K562 (cell line): ENCODE data around the gene IREB2. TPM values are rescaled to one million over a fixed set of nuclear protein-coding genes. Genes with fewer than 3 reads are reported as not detected.

Experiments used
- ATAC-seq: fragments of 200-7000 bp; cut with Tn5 transposase; 3 replicates; pipeline ENCODE4 v1.9.1; 2020; ENCODE audit warnings: moderate library complexity
- BruUV-seq: library from RNA; stranded (reverse); fragments of 400-500 nt; replicated peaks from 2 replicates; lab custom pipeline; 2021; lab: Mats Ljungman, UMichigan
- CTCF ChIA-PET: fragments of 300-600 bp; formaldehyde crosslinking; extraction: SDS; loops from one replicate; lab custom pipeline; 2021; ENCODE audit warnings: low intra/inter-chr PET ratio; lab: Yijun Ruan, JAX
- POLR2A ChIA-PET: fragments of 300-600, 350-650 bp; sonication (Branson Sonifier 250); formaldehyde crosslinking; extraction: SDS; loops from one replicate; lab custom pipeline; 2021; ENCODE audit warnings: antibody characterized with exemption, inconsistent platforms; lab: Yijun Ruan, JAX
- DNase-seq, 4 experiments: peaks; one replicate each; pipeline versions ENCODE4 v3.0.0 to v3.0.0-alpha.2; 2011 to 2018; ENCODE audit warnings: low spot score in 3 of 4, mixed read lengths in 3 of 4; ENCODE audit errors: extremely low read depth in 1 of 4
- FAIRE-seq: peaks from 2 replicates; lab custom pipeline; 2011; peaks lifted over from hg19 to GRCh38; lab: Jason Lieb, UNC
- H2AFZ ChIP-seq: 2 replicates; pipeline ENCODE4 v1.6.0; 2011; ENCODE audit warnings: low read depth, low read length, control low read depth, inconsistent platforms
- H3K27ac ChIP-seq: fragments of 200-600 bp; 3 replicates; pipeline ENCODE4 v1.8.0; 2011; ENCODE audit warnings: low read depth, mild to moderate bottlenecking, control low read depth, inconsistent platforms, low read length, moderate library complexity, mixed read lengths; ENCODE audit errors: extremely low read depth
- H3K27me3 ChIP-seq, 2 experiments: fragments of 300-600 bp in 1 of 2; 2 replicates in 1 of 2; 3 replicates in 1 of 2; pipeline versions ENCODE4 v1.6.0 to v1.8.0; 2011; ENCODE audit warnings: inconsistent platforms in 2 of 2, low read length in 2 of 2, mild to moderate bottlenecking in 1 of 2, mixed read lengths in 1 of 2, moderate library complexity in 1 of 2; ENCODE audit not compliant: control insufficient read depth in 2 of 2, insufficient read depth in 2 of 2
- H3K36me3 ChIP-seq: fragments of 300-600 bp; 3 replicates; pipeline ENCODE4 v1.8.0; 2011; ENCODE audit warnings: mild to moderate bottlenecking, low read length, inconsistent platforms; ENCODE audit not compliant: control insufficient read depth, insufficient read depth
- H3K4me1 ChIP-seq, 2 experiments: fragments of 200-600 bp in 1 of 2; replicated peaks in 1 of 2; 2 replicates in 1 of 2; 3 replicates in 1 of 2; pipeline versions ENCODE4 v1.5.1 to v1.8.0; 2011; ENCODE audit warnings: inconsistent platforms in 2 of 2, low read length in 2 of 2, mild to moderate bottlenecking in 1 of 2, mixed read lengths in 1 of 2, moderate library complexity in 1 of 2; ENCODE audit not compliant: control insufficient read depth in 2 of 2, insufficient read depth in 2 of 2
- H3K4me2 ChIP-seq: 2 replicates; pipeline ENCODE4 v1.6.1; 2011; ENCODE audit warnings: low read length, control low read depth, inconsistent platforms, mixed read lengths; ENCODE audit not compliant: insufficient read depth
- H3K4me3 ChIP-seq: fragments of 200-600 bp; sonication (generic), shearing (Covaris generic); 2 replicates; pipeline ENCODE4 v1.5.1; 2016; ENCODE audit warnings: control low read depth, inconsistent platforms
- H3K79me2 ChIP-seq: fragments of 200-600 bp; 3 replicates; pipeline ENCODE4 v1.8.0; 2011; ENCODE audit warnings: low read length, inconsistent platforms; ENCODE audit not compliant: control insufficient read depth, insufficient read depth
- H3K9ac ChIP-seq, 2 experiments: 2 replicates each; pipeline versions ENCODE4 v1.6.0 to v1.6.1; 2011; ENCODE audit warnings: low read depth in 2 of 2, low read length in 2 of 2, control low read depth in 1 of 2, inconsistent platforms in 1 of 2, mild to moderate bottlenecking in 1 of 2, mixed read lengths in 1 of 2; ENCODE audit not compliant: insufficient read depth in 1 of 2
- H3K9me1 ChIP-seq: one replicate; pipeline ENCODE4 v1.6.0; 2011; ENCODE audit warnings: inconsistent platforms, mild to moderate bottlenecking, low read length, moderate library complexity; ENCODE audit not compliant: control insufficient read depth, insufficient read depth
- H3K9me3 ChIP-seq: replicated peaks from 2 replicates; pipeline ENCODE4 v1.5.1; 2011; ENCODE audit warnings: low read depth, low read length, inconsistent platforms; ENCODE audit not compliant: control insufficient read depth, insufficient read depth
- H4K20me1 ChIP-seq: replicated peaks from 2 replicates; pipeline ENCODE4 v1.6.1; 2011; ENCODE audit warnings: low read length, inconsistent platforms, mixed read lengths; ENCODE audit not compliant: control insufficient read depth, insufficient read depth
- ATF3 ChIP-seq, 2 experiments: fragments of 450-650 bp in 1 of 2; sonication (generic) in 1 of 2; formaldehyde crosslinking in 1 of 2; IDR thresholded peaks in 1 of 2; conservative IDR thresholded peaks in 1 of 2; 2 replicates each; pipeline versions ENCODE4 v1.6.1 to v1.8.1; 2016 to 2023; ENCODE audit warnings: mild to moderate bottlenecking in 2 of 2, moderate library complexity in 2 of 2, inconsistent platforms in 1 of 2, missing genetic modification reagents in 1 of 2
- GABPA ChIP-seq: fragments of 200-800 bp; sonication (Bioruptor generic); conservative IDR thresholded peaks from 2 replicates; pipeline ENCODE4 v1.6.1; 2016; ENCODE audit warnings: low read depth, missing genetic modification characterization, missing compliant biosample characterization
- HDAC8 ChIP-seq: fragments of 450-650 bp; IDR thresholded peaks from 2 replicates; pipeline ENCODE4 v1.6.1; 2016; ENCODE audit warnings: mild to moderate bottlenecking, missing genetic modification characterization, moderate library complexity, missing compliant biosample characterization
- SIN3A ChIP-seq, 2 experiments: fragments of 150-350 bp in 1 of 2; IDR thresholded peaks; 2 replicates each; pipeline ENCODE4 v1.6.1; 2011 to 2016; ENCODE audit warnings: borderline replicate concordance in 2 of 2, low read depth in 2 of 2, low read length in 2 of 2, mild to moderate bottlenecking in 2 of 2, moderate library complexity in 2 of 2; ENCODE audit not compliant: control insufficient read depth in 1 of 2
- SRSF9 ChIP-seq: fragments of 200-400 bp; formaldehyde crosslinking; IDR thresholded peaks from 2 replicates; pipeline ENCODE4 v1.6.1; 2017; ENCODE audit warnings: low read depth, low read length, borderline replicate concordance
- STAT5A ChIP-seq: IDR thresholded peaks from 2 replicates; pipeline ENCODE4 v1.6.1; 2012; ENCODE audit warnings: low read length, inconsistent platforms, borderline replicate concordance
- TEAD2 ChIP-seq: fragments of 450-650 bp; IDR thresholded peaks from 2 replicates; pipeline ENCODE4 v1.6.1; 2016; ENCODE audit warnings: missing genetic modification characterization, control low read depth, missing compliant biosample characterization
- U2AF2 ChIP-seq: fragments of 200-400 bp; formaldehyde crosslinking; optimal IDR thresholded peaks from 2 replicates; pipeline ENCODE3; 2017; ENCODE audit warnings: low read depth, mild to moderate bottlenecking, low read length
- ZFP30 ChIP-seq: fragments of 250-450 bp; sonication (Bioruptor Pico); IDR thresholded peaks from 2 replicates; pipeline ENCODE4 v1.8.0; 2022; ENCODE audit warnings: moderate library complexity, mild to moderate bottlenecking, inconsistent platforms, borderline replicate concordance
- ZNF445 ChIP-seq: fragments of 250-450 bp; sonication (Bioruptor Pico); IDR thresholded peaks from 2 replicates; pipeline ENCODE4 v1.4.0; 2020; ENCODE audit warnings: low read depth, mild to moderate bottlenecking, moderate library complexity
- ZNF589 ChIP-seq: fragments of 200-800 bp; sonication (Bioruptor generic); IDR thresholded peaks from 2 replicates; pipeline ENCODE4 v1.6.1; 2016; ENCODE audit warnings: low read depth, missing genetic modification characterization, missing compliant biosample characterization
- ZNF778 ChIP-seq: fragments of 450-650 bp; formaldehyde crosslinking; IDR thresholded peaks from 2 replicates; pipeline ENCODE4 v1.4.0; 2020; ENCODE audit warnings: mild to moderate bottlenecking, moderate library complexity
- WGBS: fragments of 100-300 bp; shearing (Covaris generic); methylation state at CpG from one replicate; pipeline ENCODE4 v1.1.6; 2016; ENCODE audit warnings: low coverage, mixed read lengths; ENCODE audit not compliant: insufficient coverage; ENCODE audit errors: missing lambda C conversion rate; 5-methylcytosine and 5-hydroxymethylcytosine counted together
- in situ Hi-C: fragments of 300-500 bp; cut with MboI; formaldehyde crosslinking; loops from 4 replicates; pipeline ENCODE4 v1.15.0; 2018; ENCODE audit warnings: inconsistent platforms, mixed read lengths
- intact Hi-C: fragments of 100-400 bp; cut with micrococcal nuclease; formaldehyde crosslinking; loops from 2 replicates; pipeline ENCODE4 v1.14.2; 2022
- polyA plus RNA-seq, 8 experiments: library from polyadenylated mRNA; depleted of rRNA in 4 of 8; stranded (reverse) in 5 of 8; unstranded in 3 of 8; fragments of >200 nt; fragmentation: Nextera tagmentation in 2 of 8; fragmentation: Illumina TruSeq in 1 of 8; extraction: Ambion mirVana in 2 of 8; extraction: Trizol in 1 of 8; gene quantifications; 2 replicates each; pipeline versions ENCODE4 v1.2.1 to v1.2.3, GENCODE V29; 2011 to 2014; ENCODE audit warnings: inconsistent platforms in 1 of 8, missing spikeins in 1 of 8
- total RNA-seq, 7 experiments: library from RNA; depleted of rRNA in 6 of 7; stranded (reverse); fragments of >200 nt in 6 of 7; fragmentation: Illumina TruSeq in 2 of 7; extraction: Trizol in 2 of 7; gene quantifications; 2 replicates each; pipeline versions ENCODE4 v1.2.1 to v1.2.3, GENCODE V29; 2011 to 2021; ENCODE audit warnings: low replicate concordance in 1 of 7
- TF ChIP-seq, protein P1 (sequence below): sonication (generic); formaldehyde crosslinking; IDR thresholded peaks from 2 replicates; pipeline ENCODE4 v1.8.0; 2022; ENCODE audit warnings: mild to moderate bottlenecking, missing genetic modification reagents
- TF ChIP-seq, protein P2 (sequence below): fragments of 250-450 bp; sonication (Bioruptor Pico); IDR thresholded peaks from 2 replicates; pipeline ENCODE4 v1.4.0; 2020; ENCODE audit warnings: mild to moderate bottlenecking, moderate library complexity

IREB2 gene
- total and polyA plus RNA-seq, 9 of the 15 experiments (the other 6 are each of a cell fraction or from before 2014, with no cell fraction given) = 16.8 to 61.7 (median 34.0) TPM

DNA sequence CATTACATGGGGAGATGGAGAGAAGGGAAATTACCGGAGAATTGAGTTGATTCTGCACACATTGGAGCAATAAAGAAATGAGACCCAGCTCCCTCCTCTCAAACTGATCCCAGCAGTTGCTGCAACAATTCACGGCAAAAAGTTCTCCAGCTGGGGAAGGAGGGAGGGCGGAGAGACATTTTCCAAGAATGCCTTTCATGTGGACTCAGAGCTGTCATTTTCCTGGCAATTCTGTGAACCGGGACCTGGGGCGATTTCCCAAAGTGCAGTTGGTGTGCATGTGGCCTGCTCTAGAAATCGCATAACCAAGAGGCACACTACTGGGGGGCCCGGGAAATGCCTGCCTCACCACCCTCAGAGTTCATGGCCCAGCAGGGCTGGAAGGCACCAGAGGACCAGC, 48.7 kb upstream of the IREB2 start (continued):
- TF ChIP-seq TEAD2 (tag) = no peak
- TF ChIP-seq ZNF445 = no peak
- no peak for TF ChIP-seq ATF3 (IDR thresholded peaks at IDR 0.05)
- no peak for TF ChIP-seq ATF3 (CRISPR knock-in tag; conservative IDR thresholded peaks at IDR 0.05)
- TF ChIP-seq STAT5A = no peak

GRCh38 chr15:78389738-78390137, 48.3 kb upstream of the IREB2 start:
- Histone ChIP-seq H3K36me3 (no peaks in the 10 kb centered on the region), H3K4me3 (no peak overlapping the region), H3K27me3 (peaks cover 36 to 61% of the 10 kb centered on the region in 2 experiments), H3K79me2 (no peaks in the 10 kb centered on the region), H4K20me1 (no peaks in the 10 kb centered on the region; the same call in 1 of the 2 replicates), H2AFZ (no peak overlapping the region), H3K27ac (no peak overlapping the region), H3K9ac (no peak overlapping the region), H3K9me1 (no peaks in the 10 kb centered on the region), H3K9me3 (no peaks in the 10 kb centered on the region), H3K4me2 (no peak overlapping the region), H3K4me1 (no peaks in the 10 kb centered on the region)
- POLR2A ChIA-PET = interaction anchor here (0.9 kb wide), 1 partner anchor 9 kb away, joined by 3 read pairs; no protein-coding TSS in a partner anchor
- FAIRE-seq = no peak
- ATAC-seq = no peak
- CTCF ChIA-PET = no interaction called here
- intact Hi-C loops = no loop called here
- in situ Hi-C loops = no loop called here
- 0% methylated on average over 2 of the region's 2 CpGs for WGBS
- BruUV-seq = no TSS peak
- DNase-seq = no peak
- no peak for TF ChIP-seq ZNF778 (CRISPR knock-in tag)
- no peak for TF ChIP-seq U2AF2
- TF ChIP-seq GABPA (tag) = no peak
- TF ChIP-seq, protein P1, sequence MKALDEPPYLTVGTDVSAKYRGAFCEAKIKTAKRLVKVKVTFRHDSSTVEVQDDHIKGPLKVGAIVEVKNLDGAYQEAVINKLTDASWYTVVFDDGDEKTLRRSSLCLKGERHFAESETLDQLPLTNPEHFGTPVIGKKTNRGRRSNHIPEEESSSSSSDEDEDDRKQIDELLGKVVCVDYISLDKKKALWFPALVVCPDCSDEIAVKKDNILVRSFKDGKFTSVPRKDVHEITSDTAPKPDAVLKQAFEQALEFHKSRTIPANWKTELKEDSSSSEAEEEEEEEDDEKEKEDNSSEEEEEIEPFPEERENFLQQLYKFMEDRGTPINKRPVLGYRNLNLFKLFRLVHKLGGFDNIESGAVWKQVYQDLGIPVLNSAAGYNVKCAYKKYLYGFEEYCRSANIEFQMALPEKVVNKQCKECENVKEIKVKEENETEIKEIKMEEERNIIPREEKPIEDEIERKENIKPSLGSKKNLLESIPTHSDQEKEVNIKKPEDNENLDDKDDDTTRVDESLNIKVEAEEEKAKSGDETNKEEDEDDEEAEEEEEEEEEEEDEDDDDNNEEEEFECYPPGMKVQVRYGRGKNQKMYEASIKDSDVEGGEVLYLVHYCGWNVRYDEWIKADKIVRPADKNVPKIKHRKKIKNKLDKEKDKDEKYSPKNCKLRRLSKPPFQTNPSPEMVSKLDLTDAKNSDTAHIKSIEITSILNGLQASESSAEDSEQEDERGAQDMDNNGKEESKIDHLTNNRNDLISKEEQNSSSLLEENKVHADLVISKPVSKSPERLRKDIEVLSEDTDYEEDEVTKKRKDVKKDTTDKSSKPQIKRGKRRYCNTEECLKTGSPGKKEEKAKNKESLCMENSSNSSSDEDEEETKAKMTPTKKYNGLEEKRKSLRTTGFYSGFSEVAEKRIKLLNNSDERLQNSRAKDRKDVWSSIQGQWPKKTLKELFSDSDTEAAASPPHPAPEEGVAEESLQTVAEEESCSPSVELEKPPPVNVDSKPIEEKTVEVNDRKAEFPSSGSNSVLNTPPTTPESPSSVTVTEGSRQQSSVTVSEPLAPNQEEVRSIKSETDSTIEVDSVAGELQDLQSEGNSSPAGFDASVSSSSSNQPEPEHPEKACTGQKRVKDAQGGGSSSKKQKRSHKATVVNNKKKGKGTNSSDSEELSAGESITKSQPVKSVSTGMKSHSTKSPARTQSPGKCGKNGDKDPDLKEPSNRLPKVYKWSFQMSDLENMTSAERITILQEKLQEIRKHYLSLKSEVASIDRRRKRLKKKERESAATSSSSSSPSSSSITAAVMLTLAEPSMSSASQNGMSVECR (CRISPR knock-in tag) = no peak
- TF ChIP-seq ZFP30 (CRISPR knock-in tag) = no peak
- TF ChIP-seq SIN3A (IDR thresholded peaks at IDR 0.05; ENCODE audit: borderline replicate concordance in 2 of 2, control insufficient read depth in 1 of 2, low read depth in 2 of 2, low read length in 2 of 2) = no peak
- no peak for TF ChIP-seq ZNF589 (CRISPR knock-in tag)
- TF ChIP-seq HDAC8 (tag) = no peak
- TF ChIP-seq, protein P2, sequence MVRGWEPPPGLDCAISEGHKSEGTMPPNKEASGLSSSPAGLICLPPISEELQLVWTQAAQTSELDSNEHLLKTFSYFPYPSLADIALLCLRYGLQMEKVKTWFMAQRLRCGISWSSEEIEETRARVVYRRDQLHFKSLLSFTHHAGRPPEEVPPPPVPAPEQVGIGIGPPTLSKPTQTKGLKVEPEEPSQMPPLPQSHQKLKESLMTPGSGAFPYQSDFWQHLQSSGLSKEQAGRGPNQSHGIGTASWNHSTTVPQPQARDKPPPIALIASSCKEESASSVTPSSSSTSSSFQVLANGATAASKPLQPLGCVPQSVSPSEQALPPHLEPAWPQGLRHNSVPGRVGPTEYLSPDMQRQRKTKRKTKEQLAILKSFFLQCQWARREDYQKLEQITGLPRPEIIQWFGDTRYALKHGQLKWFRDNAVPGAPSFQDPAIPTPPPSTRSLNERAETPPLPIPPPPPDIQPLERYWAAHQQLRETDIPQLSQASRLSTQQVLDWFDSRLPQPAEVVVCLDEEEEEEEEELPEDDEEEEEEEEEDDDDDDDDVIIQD (CRISPR knock-in tag) = no peak
- TF ChIP-seq SRSF9 = no peak
